ENCODE data around the gene OSBPL5.

OSBPL5 gene

GRCh38 chr11:3132271-3132781, 32.8 kb downstream of the OSBPL5 start:
- Histone ChIP-seq H3K9me3 (ENCODE audit: insufficient read depth, low read depth, low read length) (no peaks in the 10 kb centered on the region), H3K36me3 (ENCODE audit: insufficient read depth, low read length) (no peaks in the 10 kb centered on the region; the same call in 1 of the 2 replicates), H3K9me2 (replicated peaks; ENCODE audit: low read depth, low read length) (no peaks in the 10 kb centered on the region), H3F3A (ENCODE audit: low read depth) (no peaks in the 10 kb centered on the region; the same call in 1 of the 2 replicates), H3K4me3 (ENCODE audit: low read length, poor library complexity, severe bottlenecking) (no peak overlapping the region), H3K79me2 (ENCODE audit: insufficient read depth, low read length) (peaks cover 34% of the 10 kb centered on the region), H4K20me1 (ENCODE audit: insufficient read depth, low read length, poor library complexity, severe bottlenecking) (no peaks in the 10 kb centered on the region), H3K27me3 (ENCODE audit: insufficient read depth, low read length, poor library complexity, severe bottlenecking) (no peaks in the 10 kb centered on the region), H3K4me2 (ENCODE audit: low read depth, low read length, poor library complexity, severe bottlenecking) (no peak overlapping the region), H2AFZ (ENCODE audit: low read length) (no peak overlapping the region), H3K9ac (ENCODE audit: low read depth, low read length, poor library complexity, severe bottlenecking) (no peak overlapping the region), H3K4me1 (ENCODE audit: insufficient read depth, low read length, poor library complexity, severe bottlenecking) (peaks cover 40% of the 10 kb centered on the region)
- TF ChIP-seq CTCF (conservative IDR thresholded peaks at IDR 0.05; ENCODE audit: low read length) (no peak), EZH2phosphoT487 (IDR thresholded peaks at IDR 0.05; ENCODE audit: borderline replicate concordance) (no peak)

GRCh38 chr11:3131330-3131941, 33.7 kb downstream of the OSBPL5 start:
- Histone ChIP-seq H3K9me2 (replicated peaks; ENCODE audit: low read depth, low read length) (no peaks in the 10 kb centered on the region), H4K20me1 (ENCODE audit: insufficient read depth, low read length, poor library complexity, severe bottlenecking) (no peaks in the 10 kb centered on the region), H3K4me1 (ENCODE audit: insufficient read depth, low read length, poor library complexity, severe bottlenecking) (peaks cover 31% of the 10 kb centered on the region), H3K4me3 (ENCODE audit: low read length, poor library complexity, severe bottlenecking) (no peak overlapping the region), H2AFZ (ENCODE audit: low read length) (no peak overlapping the region), H3K9ac (ENCODE audit: low read depth, low read length, poor library complexity, severe bottlenecking) (no peak overlapping the region), H3F3A (ENCODE audit: low read depth) (no peaks in the 10 kb centered on the region; the same call in 1 of the 2 replicates), H3K79me2 (ENCODE audit: insufficient read depth, low read length) (peaks cover 25% of the 10 kb centered on the region), H3K36me3 (ENCODE audit: insufficient read depth, low read length) (no peaks in the 10 kb centered on the region; the same call in 1 of the 2 replicates), H3K4me2 (ENCODE audit: low read depth, low read length, poor library complexity, severe bottlenecking) (no peak overlapping the region), H3K9me3 (ENCODE audit: insufficient read depth, low read depth, low read length) (no peaks in the 10 kb centered on the region), H3K27me3 (ENCODE audit: insufficient read depth, low read length, poor library complexity, severe bottlenecking) (no peaks in the 10 kb centered on the region)
- TF ChIP-seq EZH2phosphoT487 (IDR thresholded peaks at IDR 0.05; ENCODE audit: borderline replicate concordance) = no peak
- no peak for TF ChIP-seq CTCF (conservative IDR thresholded peaks at IDR 0.05; ENCODE audit: low read length)

GRCh38 chr11:3130269-3131071, 34.6 kb downstream of the OSBPL5 start:
- H3K36me3 ChIP-seq (ENCODE audit: insufficient read depth, low read length) = no peaks in the 10 kb centered on the region; the same call in 1 of the 2 replicates

More at GRCh38 chr11:3130269-3131071, 34.6 kb downstream of the OSBPL5 start:
- no peak overlapping the region for H2AFZ ChIP-seq (ENCODE audit: low read length)
- no peak overlapping the region for H3K9ac ChIP-seq (ENCODE audit: low read depth, low read length, poor library complexity, severe bottlenecking)
- no peaks in the 10 kb centered on the region for H3K9me3 ChIP-seq (ENCODE audit: insufficient read depth, low read depth, low read length)
- TF ChIP-seq CTCF (conservative IDR thresholded peaks at IDR 0.05; ENCODE audit: low read length) (no peak), EZH2phosphoT487 (IDR thresholded peaks at IDR 0.05; ENCODE audit: borderline replicate concordance) (no peak)
- H3F3A ChIP-seq (ENCODE audit: low read depth) = no peaks in the 10 kb centered on the region
- peaks cover 22% of the 10 kb centered on the region for H3K4me1 ChIP-seq (ENCODE audit: insufficient read depth, low read length, poor library complexity, severe bottlenecking)
- H4K20me1 ChIP-seq (ENCODE audit: insufficient read depth, low read length, poor library complexity, severe bottlenecking) = no peaks in the 10 kb centered on the region
- no peaks in the 10 kb centered on the region for H3K27me3 ChIP-seq (ENCODE audit: insufficient read depth, low read length, poor library complexity, severe bottlenecking)
- H3K79me2 ChIP-seq (ENCODE audit: insufficient read depth, low read length) = peaks cover 21% of the 10 kb centered on the region
- H3K9me2 ChIP-seq (replicated peaks; ENCODE audit: low read depth, low read length) = no peaks in the 10 kb centered on the region
- no peak overlapping the region for H3K4me2 ChIP-seq (ENCODE audit: low read depth, low read length, poor library complexity, severe bottlenecking)
- no peak overlapping the region for H3K4me3 ChIP-seq (ENCODE audit: low read length, poor library complexity, severe bottlenecking)

Data from Loucy (cell line).